ENCODE results near the gene OR5B12.
"Not testable (repeated sequence)": the region's sequence is repeated elsewhere in the genome, so short reads cannot be mapped to it uniquely, and the experiment has no call there.

The OR5B12 gene

GRCh38 chr11:58428021-58428420, 14.0 kb downstream of the OR5B12 start, which contains the start of gene OR5B2:
TSS of gene OR5B2 (minus strand) at chr11:58428121. CDS start at chr11:58423261, 4,860 bp downstream.
- DNase-seq (ENCODE audit: low read depth), result no peak
- TF ChIP-seq CTCF (IDR thresholded peaks at IDR 0.05; ENCODE audit: low read length, missing control alignments), result no peak
- no peak within 1 kb of the TSS for H3K4me3 ChIP-seq (replicated peaks; ENCODE audit: low read depth, low read length)

- H3K4me3 ChIP-seq (replicated peaks; ENCODE audit: low read depth, low read length), result no peak within 1 kb of the TSS
- no peak for TF ChIP-seq CTCF (IDR thresholded peaks at IDR 0.05; ENCODE audit: low read length, missing control alignments)
- DNase-seq (ENCODE audit: low read depth), result no peak
Observed at GRCh38 chr11:58406774-58407173, 35.3 kb downstream of the OR5B12 start, which contains the start of gene OR5B3. TSS of gene OR5B3 (minus strand) at chr11:58406874. CDS start at chr11:58403409, 3,465 bp downstream.

GRCh38 chr11:58399622-58400021, 42.4 kb downstream of the OR5B12 start:
- not testable (repeated sequence) for DNase-seq (ENCODE audit: low read depth); H3K4me3 ChIP-seq (replicated peaks; ENCODE audit: low read depth, low read length)

GRCh38 chr11:58395581-58395980, 46.5 kb downstream of the OR5B12 start:
- peak; percentile 9 for DNase-seq (ENCODE audit: low read depth)
- H3K4me3 ChIP-seq (replicated peaks; ENCODE audit: low read depth, low read length), result no peak overlapping the region
- TF ChIP-seq CTCF (IDR thresholded peaks at IDR 0.05; ENCODE audit: low read length, missing control alignments), result no peak

- no peak overlapping the region for H3K4me3 ChIP-seq (replicated peaks; ENCODE audit: low read depth, low read length)
- DNase-seq (ENCODE audit: low read depth), result peak; percentile 86
- no peak for TF ChIP-seq CTCF (IDR thresholded peaks at IDR 0.05; ENCODE audit: low read length, missing control alignments)
Observed at GRCh38 chr11:58394195-58394594, 47.8 kb downstream of the OR5B12 start.

- H3K4me3 ChIP-seq (replicated peaks; ENCODE audit: low read depth, low read length), result no peak overlapping the region
- no peak for DNase-seq (ENCODE audit: low read depth)
- no peak for TF ChIP-seq CTCF (IDR thresholded peaks at IDR 0.05; ENCODE audit: low read length, missing control alignments)
Observed at GRCh38 chr11:58392746-58393145, 49.3 kb downstream of the OR5B12 start.

- no peak for DNase-seq (ENCODE audit: low read depth)
- TF ChIP-seq CTCF (IDR thresholded peaks at IDR 0.05; ENCODE audit: low read length, missing control alignments), result no peak
Observed at GRCh38 chr11:58391879-58392278, 50.2 kb downstream of the OR5B12 start.

More at GRCh38 chr11:58391879-58392278, 50.2 kb downstream of the OR5B12 start:
- no peak overlapping the region for H3K4me3 ChIP-seq (replicated peaks; ENCODE audit: low read depth, low read length)
